GM19043 (cell line): Measurements from ENCODE around the gene IP6K1.

Source experiments
- ATAC-seq: cut with Tn5 transposase; IDR thresholded peaks from one replicate; pipeline ENCODE4 v1.9.1; 2021; ENCODE audit warnings: low read depth; ENCODE audit not compliant: unreplicated experiment

IP6K1 gene

GRCh38 chr3:49727924-49728361 is 58.4 kb downstream of the IP6K1 start:
- ATAC-seq = no peak

- ATAC-seq = no peak
Observed at GRCh38 chr3:49727154-49727923, 59.0 kb downstream of the IP6K1 start.

GRCh38 chr3:49725906-49726681 is 60.2 kb downstream of the IP6K1 start:
- no peak for ATAC-seq

GRCh38 chr3:49724586-49724985 is 61.8 kb downstream of the IP6K1 start:
- ATAC-seq = no peak

- peak; percentile 69 for ATAC-seq
Observed at GRCh38 chr3:49723628-49724551, 62.5 kb downstream of the IP6K1 start, which contains the start of gene GMPPB. Gene GMPPB (minus strand): TSS chr3:49723951. CDS start chr3:49723726, 225 bp downstream.

GRCh38 chr3:49723296-49723627 is 63.1 kb downstream of the IP6K1 start:
- no peak for ATAC-seq

- no peak for ATAC-seq
Observed at GRCh38 chr3:49722896-49723295, 63.4 kb downstream of the IP6K1 start.

GRCh38 chr3:49721896-49722781 is 64.2 kb downstream of the IP6K1 start:
- ATAC-seq = no peak

- no peak for ATAC-seq
Observed at GRCh38 chr3:49721596-49721895, 64.8 kb downstream of the IP6K1 start.

GRCh38 chr3:49720855-49721595 is 65.3 kb downstream of the IP6K1 start:
- ATAC-seq = no peak

GRCh38 chr3:49719214-49719884 is 67.0 kb downstream of the IP6K1 start, which contains the start of gene AMIGO3:
Gene AMIGO3 (minus strand): TSS chr3:49719684. CDS start chr3:49719465, 219 bp downstream.
- ATAC-seq = peak; percentile 53

GRCh38 chr3:49718858-49719213 is 67.5 kb downstream of the IP6K1 start:
- no peak for ATAC-seq

GRCh38 chr3:49717959-49718857 is 68.1 kb downstream of the IP6K1 start:
- no peak for ATAC-seq

GRCh38 chr3:49717211-49717958 is 69.0 kb downstream of the IP6K1 start:
- ATAC-seq = no peak

- no peak for ATAC-seq
Observed at GRCh38 chr3:49716691-49717210, 69.6 kb downstream of the IP6K1 start.

- no peak for ATAC-seq
Observed at GRCh38 chr3:49716169-49716568, 70.2 kb downstream of the IP6K1 start.

GRCh38 chr3:49715611-49716121 is 70.7 kb downstream of the IP6K1 start:
- ATAC-seq = no peak
